AG04449 (cell line): ENCODE data around the gene TUBB.

ENCODE experiments used
- CTCF ChIA-PET: fragments of 350-600 bp; formaldehyde crosslinking; extraction: SDS; loops from one replicate; lab custom pipeline; 2021; ENCODE audit warnings: antibody characterized with exemption; lab: Yijun Ruan, JAX
- POLR2A ChIA-PET: fragments of 400-600, 350-600 bp; formaldehyde crosslinking; extraction: SDS; loops from one replicate; lab custom pipeline; 2020; ENCODE audit warnings: antibody characterized with exemption, inconsistent platforms; lab: Yijun Ruan, JAX
- DNase-seq: peaks from one replicate; pipeline ENCODE4 v3.0.0-alpha.2; 2010; ENCODE audit warnings: low read depth, low spot score
- H3K4me3 ChIP-seq: 2 replicates; pipeline ENCODE4 v1.5.1; 2011; ENCODE audit warnings: low read depth, mild to moderate bottlenecking, control low read depth, low read length
- TF ChIP-seq, protein P1 (sequence below): IDR thresholded peaks from one replicate; pipeline ENCODE4 v1.5.1; 2011; ENCODE audit warnings: mild to moderate bottlenecking, moderate library complexity, low read length, control low read depth, inconsistent platforms; ENCODE audit not compliant: insufficient read depth; ENCODE audit errors: missing control alignments

TUBB gene

DNA sequence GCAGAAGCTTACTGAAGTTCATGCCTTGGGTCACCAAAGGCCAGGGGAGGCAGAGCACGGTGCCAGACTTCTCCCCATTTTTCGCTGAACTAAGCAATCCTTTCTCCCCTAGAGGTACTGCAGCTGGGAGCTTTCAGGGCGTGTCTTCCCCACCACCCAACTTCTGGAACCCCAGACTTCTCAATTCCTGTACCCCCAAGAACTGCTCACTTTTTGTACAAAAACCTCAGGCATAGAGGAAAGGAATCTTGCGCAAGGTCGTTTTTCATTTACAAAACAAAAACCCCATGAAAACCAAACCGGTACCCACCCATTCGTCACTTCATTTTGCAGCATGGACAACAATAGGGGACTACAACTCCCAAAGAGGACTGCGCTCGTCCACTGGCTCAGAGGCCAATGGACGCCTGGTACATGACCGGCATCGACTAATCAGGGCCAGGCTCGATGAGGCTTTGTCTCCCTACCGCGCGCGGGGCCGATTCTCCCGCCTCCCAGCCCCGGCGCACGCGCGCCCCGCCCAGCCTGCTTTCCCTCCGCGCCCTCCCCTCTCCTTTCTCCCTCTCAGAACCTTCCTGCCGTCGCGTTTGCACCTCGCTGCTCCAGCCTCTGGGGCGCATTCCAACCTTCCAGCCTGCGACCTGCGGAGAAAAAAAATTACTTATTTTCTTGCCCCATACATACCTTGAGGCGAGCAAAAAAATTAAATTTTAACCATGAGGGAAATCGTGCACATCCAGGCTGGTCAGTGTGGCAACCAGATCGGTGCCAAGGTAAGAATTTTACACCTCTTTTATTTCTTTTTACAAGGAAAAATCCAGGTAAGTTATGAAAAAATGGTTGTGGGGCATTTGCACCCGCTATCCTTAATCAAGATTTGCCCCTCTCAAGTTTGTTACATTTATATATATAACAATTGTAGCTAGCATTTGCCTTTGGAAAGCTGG, at the start of gene TUBB:
TUBB (plus strand) TSS at position 562 of the 947 bp plus-strand sequence; CDS start at position 717, 155 bp downstream.
- CTCF ChIA-PET, result interaction anchor here (1.3 to 18.8 kb wide), 3 partner anchors 14 to 43 kb away, joined by 4 to 504 read pairs (median 67); partner anchors contain the start of gene DHX16
- POLR2A ChIA-PET, result interaction anchor here (0.6 to 2.5 kb wide), 8 partner anchors 23 to 105 kb away, joined by 3 to 10 read pairs (median 3); partner anchors contain the start of gene NRM
- peak; percentile 86 for DNase-seq
- TF ChIP-seq, protein P1, sequence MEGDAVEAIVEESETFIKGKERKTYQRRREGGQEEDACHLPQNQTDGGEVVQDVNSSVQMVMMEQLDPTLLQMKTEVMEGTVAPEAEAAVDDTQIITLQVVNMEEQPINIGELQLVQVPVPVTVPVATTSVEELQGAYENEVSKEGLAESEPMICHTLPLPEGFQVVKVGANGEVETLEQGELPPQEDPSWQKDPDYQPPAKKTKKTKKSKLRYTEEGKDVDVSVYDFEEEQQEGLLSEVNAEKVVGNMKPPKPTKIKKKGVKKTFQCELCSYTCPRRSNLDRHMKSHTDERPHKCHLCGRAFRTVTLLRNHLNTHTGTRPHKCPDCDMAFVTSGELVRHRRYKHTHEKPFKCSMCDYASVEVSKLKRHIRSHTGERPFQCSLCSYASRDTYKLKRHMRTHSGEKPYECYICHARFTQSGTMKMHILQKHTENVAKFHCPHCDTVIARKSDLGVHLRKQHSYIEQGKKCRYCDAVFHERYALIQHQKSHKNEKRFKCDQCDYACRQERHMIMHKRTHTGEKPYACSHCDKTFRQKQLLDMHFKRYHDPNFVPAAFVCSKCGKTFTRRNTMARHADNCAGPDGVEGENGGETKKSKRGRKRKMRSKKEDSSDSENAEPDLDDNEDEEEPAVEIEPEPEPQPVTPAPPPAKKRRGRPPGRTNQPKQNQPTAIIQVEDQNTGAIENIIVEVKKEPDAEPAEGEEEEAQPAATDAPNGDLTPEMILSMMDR, result no peak
- peak within 1 kb of the TSS; percentile 97 for H3K4me3 ChIP-seq

DNA sequence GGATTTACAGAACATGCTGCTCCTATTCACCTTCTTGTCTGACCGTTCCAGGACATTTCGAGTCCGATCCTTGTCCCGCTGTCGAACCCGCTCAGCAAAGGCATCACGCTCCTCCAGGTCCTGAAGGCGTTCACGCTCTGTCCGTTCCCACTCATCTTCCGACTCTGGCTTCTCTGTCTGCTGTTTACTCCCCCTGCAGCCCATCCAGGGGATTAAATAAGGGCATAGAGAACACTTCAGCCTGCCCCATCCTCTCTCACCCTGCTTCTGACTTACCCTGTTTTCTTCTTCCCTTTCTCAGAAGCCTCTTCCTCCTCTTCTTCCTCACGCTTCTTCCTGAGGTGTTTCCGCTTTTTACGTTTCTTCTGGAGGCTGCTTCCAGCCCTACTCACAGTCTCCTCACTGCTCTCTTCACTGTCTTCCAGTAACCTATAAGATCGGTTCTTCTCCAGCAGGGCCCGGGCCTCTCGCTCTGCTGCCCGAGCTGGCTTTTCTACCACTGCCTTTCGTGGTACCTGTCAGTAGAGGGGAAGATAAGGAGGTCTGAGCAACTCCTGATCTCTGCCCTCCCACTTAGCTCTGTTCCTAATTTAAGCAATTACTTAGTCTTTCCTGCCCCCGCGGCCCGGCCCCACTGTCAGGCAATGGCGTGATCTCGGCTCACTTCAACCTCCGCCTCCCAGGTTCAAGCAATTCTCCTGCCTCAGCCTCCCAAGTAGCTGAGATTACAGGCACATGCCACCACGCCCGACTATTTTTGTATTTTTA, 49.2 kb upstream of the TUBB start:
- no peak overlapping the region for H3K4me3 ChIP-seq
- DNase-seq, result no peak
- TF ChIP-seq, protein P1, result no peak
- POLR2A ChIA-PET, result interaction anchor here (1.1 to 1.8 kb wide), 2 partner anchors 10 to 23 kb away, joined by 3 to 6 read pairs; no protein-coding TSS in a partner anchor
- CTCF ChIA-PET, result interaction anchor here (1.0 to 17.5 kb wide), 8 partner anchors 10 to 189 kb away, joined by 3 to 504 read pairs (median 14); partner anchors contain the start of genes MDC1 and TUBB

DNA sequence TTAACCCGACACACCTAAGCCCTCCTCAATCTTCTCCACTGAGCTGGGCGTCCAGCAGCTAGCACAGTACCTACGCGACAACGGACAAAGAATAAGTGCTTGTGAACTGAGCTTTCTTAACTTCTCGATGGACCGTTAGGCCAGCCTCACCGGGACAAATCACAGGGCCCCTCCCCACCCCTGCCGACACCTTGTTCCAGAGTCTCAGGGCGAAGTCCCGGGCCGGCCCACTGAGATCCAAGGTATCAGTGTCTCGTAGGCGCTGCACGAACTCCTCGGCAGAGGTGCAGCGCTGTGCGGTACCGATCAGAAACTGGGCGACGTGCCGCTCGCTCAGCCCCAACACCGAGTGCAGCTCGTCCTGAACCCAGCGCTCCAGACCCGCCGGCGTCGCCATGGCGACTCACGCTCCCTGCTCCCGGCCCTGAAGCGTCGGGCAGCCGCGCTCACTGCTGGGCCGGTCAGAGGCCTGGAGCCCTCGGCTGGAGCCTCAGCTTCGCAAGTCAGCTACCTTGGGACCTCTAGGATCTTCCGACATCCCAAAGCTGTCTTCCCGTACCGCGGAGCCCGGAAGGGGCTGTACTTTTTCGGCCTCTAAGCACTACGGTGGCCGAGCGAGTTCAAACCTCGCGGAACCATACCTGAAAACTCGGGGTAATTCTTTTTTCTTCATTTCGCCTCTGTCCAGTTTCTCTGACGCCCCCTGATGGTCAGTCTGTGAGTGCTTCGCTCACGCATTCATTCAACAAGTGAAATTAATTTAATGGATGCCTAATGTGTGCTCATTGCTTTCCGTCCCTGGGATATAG, 47.5 kb upstream of the TUBB start, which contains the start of gene DHX16:
DHX16 (minus strand) TSS at position 562 of the 809 bp plus-strand sequence; CDS start at position 397, 165 bp downstream.
- CTCF ChIA-PET, result interaction anchor here (0.6 to 17.5 kb wide), 29 partner anchors 9 to 398 kb away, joined by 3 to 504 read pairs (median 4); partner anchors contain the start of genes ATAT1, C6orf136, FLOT1 and MDC1
- peak within 1 kb of the TSS; percentile 97 for H3K4me3 ChIP-seq
- peak; percentile 90 for DNase-seq
- POLR2A ChIA-PET, result interaction anchor here (0.6 to 1.8 kb wide), 11 partner anchors 8 to 72 kb away, joined by 3 to 6 read pairs (median 4); partner anchors contain the start of genes IER3, MDC1, MRPS18B and PPP1R10
- TF ChIP-seq, protein P1, result peak; percentile 61

- TF ChIP-seq, protein P1, result no peak
- H3K4me3 ChIP-seq, result no peak overlapping the region
- CTCF ChIA-PET, result interaction anchor here (1.1 to 17.5 kb wide), 4 partner anchors 8 to 49 kb away, joined by 3 to 504 read pairs (median 18); partner anchors contain the start of genes MDC1 and TUBB
- POLR2A ChIA-PET, result interaction anchor here (1.0 kb wide), 1 partner anchor 11 kb away, joined by 3 read pairs; no protein-coding TSS in a partner anchor
- no peak for DNase-seq
These were observed 43.4 kb upstream of the TUBB start for GRCh38 chr6:30676660-30677285.
